Naive thymus-derived CD8-positive, alpha-beta T cell (primary cell): ENCODE measurements around the gene POU3F3. TPM values are rescaled to one million over a fixed set of nuclear protein-coding genes. Genes with fewer than 3 reads are reported as not detected.
A peak's percentile ranks its signal among the peaks of the same experiment; 100 is the strongest.

ENCODE experiments used
- ATAC-seq, 2 donors: fragments of 150-1000 bp; cut with Tn5 transposase in 1 of 2; sonication (Bioruptor Pico), chemical (Tn5 transposase) in 1 of 2; 1 replicate in 1 of 2; 2 replicates in 1 of 2; pipeline ENCODE4 v1.10.0; 2021; ENCODE audit warnings: mild to moderate bottlenecking in 2 of 2, moderate library complexity in 2 of 2
- POLR2A ChIA-PET: fragments of 350-600 bp; sonication (Branson Sonifier 250); formaldehyde crosslinking; loops from one replicate; lab custom pipeline; 2021; ENCODE audit warnings: antibody characterized with exemption; lab: Charles Lee
- DNase-seq, 10 donors: peaks; one replicate each; pipeline versions ENCODE4 v3.0.0 to v3.0.0-alpha.2; 2020 to 2022
- H3K27ac Mint-ChIP-seq, 10 donors: one replicate each; pipeline ENCODE4 v1.8.0; 2020 to 2022; ENCODE audit warnings: mild to moderate bottlenecking in 10 of 10, mixed read lengths in 10 of 10, moderate library complexity in 4 of 10, inconsistent platforms in 1 of 10
- H3K27me3 Mint-ChIP-seq, 5 donors: one replicate each; pipeline ENCODE4 v1.8.0; 2021 to 2022; ENCODE audit warnings: mixed read lengths in 5 of 5
- H3K36me3 Mint-ChIP-seq, 3 donors: one replicate each; pipeline ENCODE4 v1.8.0; 2020 to 2022; ENCODE audit warnings: mixed read lengths in 3 of 3, mild to moderate bottlenecking in 2 of 3, inconsistent platforms in 1 of 3
- H3K4me1 Mint-ChIP-seq, 4 donors: one replicate each; pipeline ENCODE4 v1.8.0; 2021 to 2022; ENCODE audit warnings: mixed read lengths in 4 of 4
- H3K4me3 Mint-ChIP-seq, 10 donors: one replicate each; pipeline ENCODE4 v1.8.0; 2020 to 2022; ENCODE audit warnings: mild to moderate bottlenecking in 10 of 10, mixed read lengths in 10 of 10, moderate library complexity in 6 of 10, inconsistent platforms in 1 of 10
- H3K9me3 Mint-ChIP-seq, 9 donors: one replicate each; pipeline ENCODE4 v1.8.0; 2020 to 2022; ENCODE audit warnings: mixed read lengths in 9 of 9, mild to moderate bottlenecking in 3 of 9, inconsistent platforms in 1 of 9, moderate library complexity in 1 of 9
- polyA plus RNA-seq, 3 donors: library from polyadenylated mRNA; unstranded; fragments of 300-500 nt; fragmentation: Illumina TruSeq; gene quantifications; one replicate each; pipeline ENCODE4 v1.2.3, GENCODE V29; 2021
- total RNA-seq, 8 experiments: library from RNA in 2 of 8; stranded (reverse) in 2 of 8; gene quantifications; one replicate each; pipeline ENCODE4 v1.2.3 and lab custom pipeline; 2021 to 2026

POU3F3 gene
- total and polyA plus RNA-seq, 5 experiments from 2014 or later: not detected

DNA sequence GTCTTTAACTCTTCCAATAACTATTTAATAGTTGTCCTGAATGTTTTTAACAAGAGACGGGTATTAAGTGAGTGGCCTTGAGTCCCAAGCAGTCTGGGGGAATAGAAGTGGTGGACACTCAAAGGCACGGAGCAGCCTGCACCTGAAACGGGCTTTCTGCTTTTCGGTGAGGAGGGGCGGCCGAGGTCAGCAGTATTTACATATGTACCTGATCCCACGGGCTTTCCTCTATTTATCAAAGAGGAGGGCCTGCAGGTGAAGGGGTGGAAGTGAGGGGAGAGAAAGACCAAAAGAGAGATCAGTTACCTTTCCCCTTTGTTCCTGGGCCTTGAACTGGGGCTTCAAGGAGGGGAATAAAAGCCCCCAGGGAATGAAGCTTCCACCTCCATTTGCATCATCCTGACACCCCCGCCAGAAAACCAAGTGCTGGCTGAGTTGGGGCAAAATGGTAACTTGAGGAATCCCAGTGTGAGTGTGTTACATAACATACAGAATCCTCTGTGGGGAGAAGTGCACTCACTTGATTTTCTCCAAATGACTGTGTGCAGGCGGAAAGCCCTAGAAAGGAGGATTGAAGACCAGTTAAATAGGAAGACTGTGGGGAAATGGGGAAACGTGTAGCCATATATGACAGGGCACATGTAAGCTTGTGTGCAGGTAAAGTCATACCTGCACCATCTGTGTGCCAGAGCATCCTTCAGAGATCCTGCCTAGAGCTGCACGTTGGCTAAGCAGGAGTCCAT is 12.4 kb downstream of the POU3F3 start:
- peaks cover 0 to 9% (median 4%) of the 10 kb centered on the region in 9 donors for H3K9me3 Mint-ChIP-seq
- H3K4me1 Mint-ChIP-seq: peaks cover 3 to 11% (median 7%) of the 10 kb centered on the region in 4 donors
- ATAC-seq (no peak), DNase-seq (no peak)
- H3K27me3 Mint-ChIP-seq: peaks cover 53 to 100% (median 75%) of the 10 kb centered on the region in 5 donors
- H3K4me3 Mint-ChIP-seq: no peak overlapping the region
- no peak overlapping the region for H3K27ac Mint-ChIP-seq
- POLR2A ChIA-PET: no interaction called here
- peaks cover 4 to 9% (median 5%) of the 10 kb centered on the region in 3 donors for H3K36me3 Mint-ChIP-seq

DNA sequence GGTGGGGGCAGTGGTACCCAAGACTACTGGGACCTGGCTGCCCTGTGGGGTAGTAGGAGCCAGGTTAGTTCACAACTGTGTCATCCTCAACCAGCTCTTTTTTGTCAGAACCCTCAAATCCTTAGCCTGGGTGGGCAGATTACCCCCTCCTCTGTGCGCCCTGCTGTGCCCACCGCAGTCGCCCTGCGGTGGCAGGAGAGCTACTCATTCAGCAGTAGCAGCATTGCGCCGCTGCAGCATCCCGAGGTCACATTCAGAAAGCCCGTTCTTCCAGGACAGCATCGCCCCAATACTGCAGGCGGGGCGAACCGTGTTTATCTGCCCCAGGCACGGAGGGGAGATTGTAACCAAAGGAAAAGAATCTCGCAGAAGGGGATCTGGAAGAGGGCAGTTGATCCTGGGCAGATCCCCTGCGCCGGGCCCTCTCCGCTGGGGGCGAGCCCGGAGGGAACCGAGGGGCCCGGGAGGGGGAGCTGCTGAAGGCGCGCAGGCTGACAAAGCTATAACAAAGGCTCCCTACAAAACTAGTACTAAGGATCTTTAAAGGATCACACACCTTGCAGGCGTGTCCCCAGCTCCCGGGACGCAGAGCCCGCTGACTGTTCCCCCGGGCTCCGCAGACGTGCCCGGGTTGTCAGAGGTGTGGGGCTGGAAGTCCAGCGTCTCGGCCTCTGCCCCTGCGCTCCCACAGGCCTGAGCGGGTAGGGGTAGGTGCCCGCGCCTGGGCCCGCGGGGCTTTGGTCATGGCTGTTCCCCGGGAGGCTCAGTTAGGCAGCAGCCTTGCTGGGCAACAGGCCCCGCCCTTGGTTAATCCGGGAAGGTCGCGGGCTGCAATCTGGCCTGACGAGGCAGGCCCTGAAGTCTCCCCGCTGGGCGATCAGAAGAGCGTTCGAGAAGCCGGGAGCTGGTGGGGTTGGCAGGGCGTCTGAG is 13.2 kb downstream of the POU3F3 start:
- H3K9me3 Mint-ChIP-seq: peaks cover 0 to under 1% (median 0%) of the 10 kb centered on the region in 9 donors
- DNase-seq: no peak
- POLR2A ChIA-PET: no interaction called here
- no peak for ATAC-seq
- no peak overlapping the region for H3K4me3 Mint-ChIP-seq
- peaks cover 47 to 100% (median 75%) of the 10 kb centered on the region in 5 donors for H3K27me3 Mint-ChIP-seq
- H3K36me3 Mint-ChIP-seq: peaks cover 0 to 5% (median under 1%) of the 10 kb centered on the region in 3 donors
- H3K27ac Mint-ChIP-seq: no peak overlapping the region
- peaks cover under 1 to 9% (median 9%) of the 10 kb centered on the region in 4 donors for H3K4me1 Mint-ChIP-seq

- H3K36me3 Mint-ChIP-seq: peaks cover 0 to 4% (median 0%) of the 10 kb centered on the region in 3 donors
- ATAC-seq: no peak
- peak overlapping the region in 1 of 10 donors; percentile 56 for H3K27ac Mint-ChIP-seq
- H3K4me3 Mint-ChIP-seq: no peak overlapping the region
- H3K4me1 Mint-ChIP-seq: peaks cover 0 to 13% (median 11%) of the 10 kb centered on the region in 4 donors
- POLR2A ChIA-PET: no interaction called here
- no peak for DNase-seq
- no peaks in the 10 kb centered on the region for H3K9me3 Mint-ChIP-seq
- peaks cover 46 to 96% (median 78%) of the 10 kb centered on the region in 5 donors for H3K27me3 Mint-ChIP-seq
Observed at GRCh38 chr2:104867813-104868504, 14.0 kb downstream of the POU3F3 start.

DNA sequence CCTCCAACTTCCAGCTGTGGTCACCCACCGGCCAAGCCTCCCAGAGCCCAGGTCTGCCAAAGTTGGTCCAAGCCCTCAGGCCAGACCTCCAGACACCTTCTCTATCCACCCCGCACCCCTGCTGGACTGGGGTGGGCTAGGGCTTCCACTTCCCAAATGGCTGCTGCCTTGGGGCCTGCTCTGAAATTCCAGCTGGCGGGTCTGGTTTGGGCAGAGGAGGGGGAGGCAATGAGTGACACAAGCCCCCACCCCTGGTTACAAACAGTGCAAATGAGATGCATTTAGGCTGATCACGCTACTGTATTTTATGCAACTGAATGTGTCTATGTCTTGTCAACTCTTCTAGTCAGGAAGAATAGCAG is 14.6 kb downstream of the POU3F3 start:
- Mint-ChIP-seq H3K27me3 (peaks cover 44 to 94% (median 74%) of the 10 kb centered on the region in 5 donors), H3K9me3 (no peaks in the 10 kb centered on the region), H3K4me1 (peaks cover 0 to 14% (median 11%) of the 10 kb centered on the region in 4 donors), H3K4me3 (no peak overlapping the region), H3K27ac (no peak overlapping the region), H3K36me3 (peaks cover 0 to 2% (median 0%) of the 10 kb centered on the region in 3 donors)
- DNase-seq (no peak), ATAC-seq (no peak)
- POLR2A ChIA-PET: no interaction called here

GRCh38 chr2:104870100-104870975 is 16.4 kb downstream of the POU3F3 start:
- Mint-ChIP-seq H3K36me3 (peaks cover 0 to 2% (median 0%) of the 10 kb centered on the region in 3 donors), H3K9me3 (no peaks in the 10 kb centered on the region), H3K4me3 (no peak overlapping the region), H3K27me3 (peaks cover 43 to 94% (median 67%) of the 10 kb centered on the region in 5 donors), H3K27ac (no peak overlapping the region), H3K4me1 (peaks cover 0 to 14% (median 11%) of the 10 kb centered on the region in 4 donors)
- DNase-seq (no peak), ATAC-seq (no peak)
- POLR2A ChIA-PET: no interaction called here

GRCh38 chr2:104871649-104871971 is 17.7 kb downstream of the POU3F3 start:
- peak overlapping the region in 6 of 10 donors; percentile 20 to 60 (median 46) for H3K4me3 Mint-ChIP-seq
- peaks cover 36 to 88% (median 59%) of the 10 kb centered on the region in 5 donors for H3K27me3 Mint-ChIP-seq
- no peak overlapping the region for H3K27ac Mint-ChIP-seq
- peaks cover 0 to 14% (median 11%) of the 10 kb centered on the region in 4 donors for H3K4me1 Mint-ChIP-seq
- no peaks in the 10 kb centered on the region for H3K9me3 Mint-ChIP-seq
- peaks cover 0 to 2% (median 0%) of the 10 kb centered on the region in 3 donors for H3K36me3 Mint-ChIP-seq
- DNase-seq: no peak
- POLR2A ChIA-PET: no interaction called here
- ATAC-seq: no peak

DNA sequence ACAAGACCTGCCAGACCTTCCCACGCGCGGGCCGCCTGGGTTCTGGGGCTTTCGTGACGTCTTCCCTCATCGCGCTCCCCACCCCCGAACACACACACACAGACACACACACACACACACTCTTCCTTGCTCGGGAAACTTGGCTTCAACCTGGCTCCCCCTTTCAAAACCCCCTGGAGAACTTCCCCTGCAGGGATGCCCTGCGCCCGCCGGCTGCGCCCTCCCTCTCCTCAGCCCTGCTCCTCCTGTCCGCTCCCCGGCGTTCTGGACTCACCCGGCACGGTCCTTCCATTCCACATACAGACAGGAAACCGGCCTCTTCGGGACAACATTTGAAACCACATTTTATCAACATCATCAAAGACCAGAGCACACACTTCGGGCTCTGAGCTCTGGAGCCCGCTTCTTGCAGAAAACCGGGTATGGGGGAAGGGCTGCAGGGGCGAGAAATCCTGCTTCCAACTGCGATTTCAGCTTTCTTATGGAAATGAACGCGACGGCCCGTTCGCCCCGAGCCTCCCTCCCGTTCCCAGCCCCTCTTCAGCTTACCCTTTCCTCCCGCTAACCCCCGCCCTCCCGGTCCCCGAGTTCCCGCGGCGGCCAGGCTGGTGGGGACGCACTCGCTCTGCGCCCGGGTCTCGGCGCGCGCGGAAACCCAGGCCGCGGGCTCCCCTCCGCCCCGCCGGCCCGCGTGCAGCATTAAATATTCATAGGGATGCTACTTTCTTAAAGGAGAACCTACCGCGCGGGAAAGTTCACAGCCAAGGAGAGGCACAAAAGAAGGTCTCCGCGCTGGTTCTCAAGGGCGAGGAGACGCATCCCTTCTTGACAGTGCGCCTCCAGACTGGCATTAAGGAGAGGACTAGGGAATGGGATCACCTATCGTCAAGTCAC is 18.3 kb downstream of the POU3F3 start:
- ATAC-seq: no peak
- no peak for DNase-seq
- POLR2A ChIA-PET: no interaction called here
- peaks cover 0 to 2% (median 0%) of the 10 kb centered on the region in 3 donors for H3K36me3 Mint-ChIP-seq
- peak overlapping the region in 1 of 10 donors; percentile 40 for H3K27ac Mint-ChIP-seq
- peaks cover 0 to 14% (median 11%) of the 10 kb centered on the region in 4 donors for H3K4me1 Mint-ChIP-seq
- no peaks in the 10 kb centered on the region for H3K9me3 Mint-ChIP-seq
- H3K4me3 Mint-ChIP-seq: peak overlapping the region in 8 of 10 donors; percentile 37 to 72 (median 59)
- peaks cover 35 to 82% (median 58%) of the 10 kb centered on the region in 5 donors for H3K27me3 Mint-ChIP-seq

- no peak overlapping the region for H3K27ac Mint-ChIP-seq
- peaks cover 34 to 78% (median 54%) of the 10 kb centered on the region in 5 donors for H3K27me3 Mint-ChIP-seq
- H3K36me3 Mint-ChIP-seq: no peaks in the 10 kb centered on the region
- peaks cover 0 to 14% (median 11%) of the 10 kb centered on the region in 4 donors for H3K4me1 Mint-ChIP-seq
- ATAC-seq: peak; percentile 27 to 70
- no peaks in the 10 kb centered on the region for H3K9me3 Mint-ChIP-seq
- H3K4me3 Mint-ChIP-seq: peak overlapping the region; percentile 20 to 72 (median 56)
- POLR2A ChIA-PET: no interaction called here
- peak in 3 of 10 donors; percentile 12 to 67 (median 29) for DNase-seq
Observed at GRCh38 chr2:104872866-104873688, 19.2 kb downstream of the POU3F3 start.

GRCh38 chr2:104873689-104874054 is 19.8 kb downstream of the POU3F3 start:
- DNase-seq (no peak), ATAC-seq (no peak)
- H3K4me3 Mint-ChIP-seq: peak overlapping the region in 8 of 10 donors; percentile 20 to 72 (median 50)
- POLR2A ChIA-PET: no interaction called here
- H3K36me3 Mint-ChIP-seq: no peaks in the 10 kb centered on the region
- peaks cover 0 to 14% (median 11%) of the 10 kb centered on the region in 4 donors for H3K4me1 Mint-ChIP-seq
- peaks cover 30 to 76% (median 52%) of the 10 kb centered on the region in 5 donors for H3K27me3 Mint-ChIP-seq
- H3K27ac Mint-ChIP-seq: no peak overlapping the region
- H3K9me3 Mint-ChIP-seq: no peaks in the 10 kb centered on the region

DNA sequence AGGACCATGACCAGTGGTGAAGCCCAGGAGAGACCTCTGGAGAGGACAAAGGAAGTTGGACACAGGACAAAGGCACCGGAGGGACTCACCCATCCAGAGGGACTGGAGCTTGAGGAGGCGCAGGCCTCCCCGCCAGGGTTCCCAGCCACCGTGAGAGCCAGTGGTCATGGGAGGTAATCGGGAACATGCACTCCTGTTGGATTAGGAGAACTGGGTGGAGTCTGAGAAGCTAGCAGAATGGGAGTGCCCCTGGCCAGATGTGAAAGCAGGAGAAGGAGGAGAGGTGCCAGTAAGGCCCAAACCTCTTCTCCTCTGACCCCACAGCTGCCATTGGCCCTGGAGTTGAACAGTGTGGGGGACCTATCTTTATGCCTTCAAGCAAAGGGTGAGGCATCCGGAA is 20.3 kb downstream of the POU3F3 start:
- POLR2A ChIA-PET: no interaction called here

More for the DNA sequence above, 20.3 kb downstream of the POU3F3 start:
- Mint-ChIP-seq H3K9me3 (no peaks in the 10 kb centered on the region), H3K36me3 (no peaks in the 10 kb centered on the region), H3K4me1 (peaks cover 0 to 14% (median 11%) of the 10 kb centered on the region in 4 donors), H3K4me3 (no peak overlapping the region), H3K27ac (no peak overlapping the region), H3K27me3 (peaks cover 29 to 76% (median 56%) of the 10 kb centered on the region in 5 donors)
- DNase-seq (no peak), ATAC-seq (no peak)
